IPS-NIHi11 (cell line): ENCODE measurements around the gene IQCM.

ENCODE experiments used
- DNase-seq: peaks from one replicate; pipeline ENCODE4 v3.0.0; 2012; ENCODE audit warnings: mixed read lengths, low spot score

Gene IQCM

DNA sequence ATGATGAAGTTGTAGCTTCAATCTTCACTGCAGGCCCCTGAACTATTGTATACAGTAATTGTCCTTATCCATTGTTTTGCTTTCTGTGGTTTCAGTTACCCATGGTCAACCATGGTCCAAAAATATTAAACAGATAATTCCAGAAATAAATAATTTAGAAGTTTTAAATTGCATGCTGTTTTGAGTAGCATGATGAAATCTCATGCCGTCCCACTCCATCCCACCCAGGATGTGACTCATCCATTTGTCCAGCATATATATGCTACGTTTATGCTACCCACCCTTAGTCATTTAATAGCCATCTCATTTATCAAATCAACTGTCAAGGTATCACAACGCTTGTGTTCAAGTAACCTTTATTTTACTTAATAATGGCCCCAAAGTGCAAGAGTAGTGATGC, 34.5 kb downstream of the IQCM start:
- no peak for DNase-seq

- DNase-seq: no peak
Observed at GRCh38 chr4:149768477-149768876, 47.2 kb downstream of the IQCM start.

DNA sequence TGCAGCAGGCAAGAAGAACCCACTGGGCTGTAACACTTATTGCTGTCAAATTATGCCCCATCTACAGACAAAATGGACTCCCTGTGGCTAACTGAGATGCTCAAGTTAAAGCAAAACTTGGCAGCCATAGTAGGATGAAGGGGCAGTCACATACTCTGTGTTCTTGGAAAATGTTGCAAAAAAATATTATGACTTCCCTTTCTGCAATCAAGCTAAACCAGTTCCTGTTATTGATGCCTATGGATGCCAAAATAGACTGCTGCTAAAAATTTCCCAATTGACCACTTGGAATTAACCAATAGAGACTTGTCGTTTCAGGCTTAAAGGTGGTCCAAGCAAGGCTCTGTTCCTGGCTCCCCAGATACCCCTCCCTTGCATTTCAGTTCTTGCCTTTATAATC, 49.5 kb downstream of the IQCM start:
- DNase-seq: no peak

- no peak for DNase-seq
Observed at GRCh38 chr4:149765630-149766029, 50.0 kb downstream of the IQCM start.

DNA sequence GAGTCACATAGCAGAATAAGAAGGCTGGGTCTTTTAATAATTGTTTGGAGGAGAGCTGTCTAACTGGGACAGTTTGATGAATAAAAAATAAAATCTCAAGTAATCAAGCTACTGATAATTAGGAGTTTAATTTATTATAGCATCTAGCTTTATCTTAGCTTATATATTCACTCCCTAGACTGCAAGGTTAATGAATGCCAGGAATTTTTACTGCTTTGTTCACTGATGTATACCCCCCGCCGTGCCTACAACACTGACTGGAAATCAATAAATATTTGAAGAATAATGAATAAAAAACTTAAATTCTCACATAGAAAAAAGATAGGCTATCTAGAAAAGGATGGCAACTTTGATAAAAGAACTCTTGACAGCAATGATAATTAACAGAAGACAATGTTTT, 59.7 kb downstream of the IQCM start:
- no peak for DNase-seq

GRCh38 chr4:149754526-149754925, 61.1 kb downstream of the IQCM start:
- no peak for DNase-seq

- no peak for DNase-seq
Observed at GRCh38 chr4:149752729-149753128, 62.9 kb downstream of the IQCM start.

- no peak for DNase-seq
Observed at GRCh38 chr4:149751174-149751573, 64.5 kb downstream of the IQCM start.

DNA sequence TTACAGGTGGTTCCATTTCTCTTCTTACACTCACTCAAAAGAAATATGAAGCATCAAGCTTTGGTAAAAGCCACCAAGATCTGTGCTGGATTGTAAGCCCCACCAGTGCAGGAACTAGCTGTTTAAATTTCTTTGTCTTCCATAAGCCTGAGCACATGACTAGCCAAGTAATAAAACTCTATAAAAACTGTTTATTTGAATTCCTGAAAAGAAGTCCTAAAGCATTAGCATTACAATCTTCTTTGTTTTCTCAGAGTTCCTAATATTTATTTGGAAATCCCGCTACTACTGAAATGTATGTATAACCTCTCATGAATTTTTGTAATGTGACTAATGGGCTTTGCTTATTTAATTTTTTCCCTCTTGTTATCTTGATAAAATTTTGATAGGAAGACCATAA, 65.9 kb downstream of the IQCM start:
- no peak for DNase-seq

- no peak for DNase-seq
Observed at GRCh38 chr4:149747646-149748045, 68.0 kb downstream of the IQCM start.

DNA sequence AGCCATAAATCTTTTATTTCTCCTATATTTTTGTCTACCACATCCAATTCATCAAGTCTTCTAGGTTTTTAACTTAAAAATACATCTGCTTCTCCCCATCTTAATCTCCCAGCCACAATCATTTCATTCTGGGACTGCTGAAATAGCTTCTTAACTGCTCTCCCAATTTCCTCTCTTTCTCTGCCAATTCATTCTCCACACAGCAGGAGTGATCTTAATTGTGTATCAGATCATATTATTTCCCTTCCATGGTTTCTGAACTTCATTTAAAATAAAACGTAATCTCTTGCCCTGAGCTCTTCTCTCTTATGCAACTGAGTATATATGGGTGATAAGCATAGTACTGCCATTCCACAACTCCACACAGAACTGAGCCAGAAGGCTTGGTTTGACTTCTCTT, 69.4 kb downstream of the IQCM start:
- no peak for DNase-seq

DNA sequence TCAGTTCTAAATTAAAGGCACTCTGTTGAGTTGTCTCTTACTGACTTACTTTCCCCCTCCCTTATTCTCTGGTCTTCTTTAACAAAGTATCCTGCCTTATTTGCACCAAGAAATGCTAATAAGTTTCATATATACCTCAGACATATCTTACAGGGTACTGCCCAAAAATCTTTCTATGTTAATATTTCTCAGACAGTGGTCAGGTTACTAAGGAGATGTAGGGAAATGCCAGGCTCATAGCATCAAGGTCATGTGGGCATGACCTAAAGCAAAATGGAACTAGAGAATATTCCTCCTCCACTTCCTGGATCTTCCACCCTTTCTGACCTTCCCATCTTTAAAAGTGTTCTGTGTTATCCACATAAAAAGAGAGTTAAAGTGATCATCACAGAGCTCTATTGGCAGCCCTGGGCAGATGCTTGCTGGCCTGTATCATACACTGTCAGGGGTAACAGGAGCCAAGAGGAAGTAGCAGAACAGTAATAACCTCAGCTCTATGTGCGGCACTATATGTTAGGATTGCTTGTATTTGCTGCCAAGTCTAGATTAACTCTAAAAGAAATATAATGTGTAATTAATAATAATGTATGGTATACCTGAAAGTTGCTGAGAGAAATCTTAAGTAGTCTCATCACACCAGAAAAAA, 74.3 kb downstream of the IQCM start:
- DNase-seq: no peak

- no peak for DNase-seq
Observed at GRCh38 chr4:149738156-149738555, 77.5 kb downstream of the IQCM start.

GRCh38 chr4:149735796-149736195, 79.8 kb downstream of the IQCM start:
- DNase-seq: no peak

DNA sequence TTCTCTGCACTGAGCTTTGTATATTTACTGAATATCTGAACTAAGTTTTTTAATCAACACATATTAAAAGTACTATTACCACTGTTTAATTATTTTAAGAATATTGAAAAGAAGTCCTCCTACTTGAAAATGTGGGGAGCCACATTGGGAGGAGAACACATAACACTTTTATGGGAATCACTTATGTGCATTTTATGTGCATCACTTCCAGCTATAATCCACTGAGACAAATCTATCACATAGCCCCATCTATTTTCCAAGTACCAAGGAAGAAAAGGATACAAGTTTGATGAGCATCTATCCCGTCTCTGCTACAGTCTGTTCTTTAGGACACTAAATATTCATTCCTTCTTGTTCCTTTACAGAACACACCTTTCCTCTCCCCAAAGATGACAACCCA, 87.2 kb downstream of the IQCM start:
- no peak for DNase-seq

GRCh38 chr4:149727663-149728062, 88.0 kb downstream of the IQCM start:
- DNase-seq: no peak

- no peak for DNase-seq
Observed at GRCh38 chr4:149723065-149723464, 92.6 kb downstream of the IQCM start.

- no peak for DNase-seq
Observed at GRCh38 chr4:149719806-149720205, 95.8 kb downstream of the IQCM start.

GRCh38 chr4:149719357-149719756, 96.3 kb downstream of the IQCM start:
- DNase-seq: no peak

- no peak for DNase-seq
Observed at GRCh38 chr4:149718500-149718899, 97.1 kb downstream of the IQCM start.

DNA sequence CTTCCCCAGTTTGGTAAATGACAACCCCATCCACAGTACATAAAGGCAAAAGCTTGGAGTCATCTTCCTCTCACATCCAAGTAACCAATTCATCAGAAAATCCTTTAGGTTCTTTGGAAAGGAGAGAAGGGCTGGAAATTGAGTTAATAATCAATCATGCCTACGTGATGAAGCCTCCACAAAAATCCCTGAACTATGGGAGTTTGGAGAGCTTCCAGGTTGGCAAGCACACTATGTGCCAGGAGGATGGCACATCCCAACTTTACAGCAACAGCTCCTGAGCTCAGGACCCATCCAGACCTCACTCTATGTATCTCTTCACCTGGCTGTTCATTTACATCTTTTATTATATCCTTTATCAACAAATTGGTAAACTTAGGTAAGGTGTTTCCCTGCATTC, 98.9 kb downstream of the IQCM start:
- no peak for DNase-seq

DNA sequence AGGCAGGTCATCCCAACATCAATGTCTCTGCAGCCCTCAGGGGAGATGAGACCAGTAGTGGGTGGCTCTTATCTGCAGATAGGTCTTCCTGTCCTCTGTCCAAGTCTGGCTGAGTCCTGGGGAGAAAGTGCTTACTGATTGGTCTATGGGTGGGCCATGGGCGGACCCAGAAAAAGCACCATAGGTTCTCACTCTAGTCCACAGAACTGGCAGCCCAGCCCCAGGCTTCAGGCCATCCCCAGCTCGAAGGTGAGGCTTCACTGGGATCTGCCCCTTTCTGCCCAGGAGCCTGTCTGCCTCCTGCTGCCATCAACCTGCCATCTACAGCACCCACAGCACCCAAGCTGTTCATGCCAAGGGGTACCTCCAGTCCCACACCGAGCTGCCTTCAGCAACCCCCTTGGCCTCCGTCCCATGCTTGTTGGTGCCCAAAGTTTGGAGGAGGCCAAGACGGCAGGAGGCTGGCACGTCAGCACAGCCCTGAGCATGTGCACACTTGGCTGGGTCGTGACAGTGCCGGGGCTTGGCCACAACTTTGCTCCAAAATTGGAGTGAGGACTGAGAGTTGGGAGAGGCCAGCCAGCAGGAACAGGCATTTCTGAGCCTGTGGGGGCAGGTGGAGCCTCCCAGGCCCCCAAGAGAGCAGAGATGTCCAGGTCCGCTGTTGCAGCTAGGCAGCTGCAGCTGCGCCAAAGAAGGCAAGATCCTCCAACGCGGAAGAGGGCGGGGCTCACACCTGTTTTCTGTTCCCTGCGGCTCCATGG, 99.6 kb downstream of the IQCM start:
- DNase-seq: no peak

- no peak for DNase-seq
Observed at GRCh38 chr4:149713031-149713430, 102.6 kb downstream of the IQCM start.
